ENCODE measurements around the gene KIF5B. TPM values are rescaled to one million over a fixed set of nuclear protein-coding genes. Genes with fewer than 3 reads are reported as not detected.
"Not testable (repeated sequence)": the region's sequence is repeated elsewhere in the genome, so short reads cannot be mapped to it uniquely, and the experiment has no call there.

KIF5B gene
- total RNA-seq, 1 experiment from 2014 or later: 148 TPM

DNA sequence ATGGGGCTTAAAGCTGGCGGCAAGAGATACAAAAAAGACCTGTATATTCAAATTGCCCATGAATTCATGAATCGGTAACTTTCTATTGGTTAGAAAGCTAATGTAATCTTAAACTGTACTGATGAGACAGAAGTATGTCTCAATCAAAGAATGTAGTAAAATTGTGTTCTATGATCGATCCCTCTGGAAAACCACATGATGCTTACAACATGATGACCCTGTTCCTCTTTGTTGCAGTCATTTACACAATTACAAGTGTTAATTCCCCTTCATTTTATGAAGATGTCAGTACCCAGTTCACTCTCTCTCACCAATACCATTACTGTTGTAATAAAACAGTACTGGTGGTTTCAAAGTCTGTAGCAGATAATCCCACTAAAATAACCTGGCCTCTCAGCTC is 10.1 kb downstream of the KIF5B start:
- peaks cover 54% of the 10 kb centered on the region for H3K36me3 ChIP-seq (ENCODE audit: insufficient read depth, low read length, poor library complexity, severe bottlenecking)
- ChIA-PET CTCF (no interaction called here), POLR2A (ENCODE audit: low non-redundant PET) (no interaction called here)
- no peak for TF ChIP-seq EZH2 (IDR thresholded peaks at IDR 0.05; ENCODE audit: borderline replicate concordance, low read depth, low read length, poor library complexity, severe bottlenecking)
- TF ChIP-seq, protein P1, sequence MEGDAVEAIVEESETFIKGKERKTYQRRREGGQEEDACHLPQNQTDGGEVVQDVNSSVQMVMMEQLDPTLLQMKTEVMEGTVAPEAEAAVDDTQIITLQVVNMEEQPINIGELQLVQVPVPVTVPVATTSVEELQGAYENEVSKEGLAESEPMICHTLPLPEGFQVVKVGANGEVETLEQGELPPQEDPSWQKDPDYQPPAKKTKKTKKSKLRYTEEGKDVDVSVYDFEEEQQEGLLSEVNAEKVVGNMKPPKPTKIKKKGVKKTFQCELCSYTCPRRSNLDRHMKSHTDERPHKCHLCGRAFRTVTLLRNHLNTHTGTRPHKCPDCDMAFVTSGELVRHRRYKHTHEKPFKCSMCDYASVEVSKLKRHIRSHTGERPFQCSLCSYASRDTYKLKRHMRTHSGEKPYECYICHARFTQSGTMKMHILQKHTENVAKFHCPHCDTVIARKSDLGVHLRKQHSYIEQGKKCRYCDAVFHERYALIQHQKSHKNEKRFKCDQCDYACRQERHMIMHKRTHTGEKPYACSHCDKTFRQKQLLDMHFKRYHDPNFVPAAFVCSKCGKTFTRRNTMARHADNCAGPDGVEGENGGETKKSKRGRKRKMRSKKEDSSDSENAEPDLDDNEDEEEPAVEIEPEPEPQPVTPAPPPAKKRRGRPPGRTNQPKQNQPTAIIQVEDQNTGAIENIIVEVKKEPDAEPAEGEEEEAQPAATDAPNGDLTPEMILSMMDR (conservative IDR thresholded peaks at IDR 0.05; ENCODE audit: low read depth, low read length): no peak
- H3K27me3 ChIP-seq (replicated peaks; ENCODE audit: insufficient read depth, low read depth, low read length, poor library complexity): no peaks in the 10 kb centered on the region
- DNase-seq (ENCODE audit: low spot score): no peak
- intact Hi-C loops (cut with micrococcal nuclease; ENCODE audit: unreplicated experiment): no loop called here
- no TSS peak for BruUV-seq (replicated peaks)
- peaks cover 7% of the 10 kb centered on the region for H3K4me1 ChIP-seq (ENCODE audit: insufficient read depth, low read length, poor library complexity, severe bottlenecking)
- no peak overlapping the region for H3K4me3 ChIP-seq (ENCODE audit: low read depth, low read length, poor library complexity, severe bottlenecking)
- H3K9me3 ChIP-seq (ENCODE audit: low read depth, low read length, poor library complexity, severe bottlenecking): no peaks in the 10 kb centered on the region
- H3K27ac ChIP-seq (ENCODE audit: low read depth, low read length, poor library complexity, severe bottlenecking): no peak overlapping the region

DNA sequence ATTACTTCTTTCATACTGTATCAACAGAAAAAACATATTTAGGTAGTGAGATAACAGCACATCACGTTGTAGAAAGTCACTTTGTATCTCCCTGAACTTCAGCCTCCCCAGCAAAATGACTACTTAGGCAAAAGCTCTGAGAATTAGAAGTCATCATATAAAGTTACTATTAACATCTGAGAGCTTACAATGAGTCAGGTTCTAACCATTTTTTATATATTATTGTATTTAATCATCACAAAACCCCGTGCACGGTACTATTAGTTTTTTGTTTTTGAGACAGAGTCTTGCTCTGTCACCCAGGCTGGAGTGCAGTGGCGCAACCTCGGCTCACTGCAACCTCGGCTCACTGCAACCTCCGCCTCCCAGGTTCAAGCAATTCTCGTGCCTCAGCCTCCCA is 13.5 kb downstream of the KIF5B start:
- H3K27ac ChIP-seq (ENCODE audit: low read depth, low read length, poor library complexity, severe bottlenecking); BruUV-seq (replicated peaks); H3K9me3 ChIP-seq (ENCODE audit: low read depth, low read length, poor library complexity, severe bottlenecking); H3K27me3 ChIP-seq (replicated peaks; ENCODE audit: insufficient read depth, low read depth, low read length, poor library complexity); POLR2A ChIA-PET (ENCODE audit: low non-redundant PET); H3K4me3 ChIP-seq (ENCODE audit: low read depth, low read length, poor library complexity, severe bottlenecking); CTCF ChIA-PET; H3K4me1 ChIP-seq (ENCODE audit: insufficient read depth, low read length, poor library complexity, severe bottlenecking); intact Hi-C loops (cut with micrococcal nuclease; ENCODE audit: unreplicated experiment); DNase-seq (ENCODE audit: low spot score): not testable (repeated sequence)
- H3K36me3 ChIP-seq (ENCODE audit: insufficient read depth, low read length, poor library complexity, severe bottlenecking): peaks cover 73% of the 10 kb centered on the region

DNA sequence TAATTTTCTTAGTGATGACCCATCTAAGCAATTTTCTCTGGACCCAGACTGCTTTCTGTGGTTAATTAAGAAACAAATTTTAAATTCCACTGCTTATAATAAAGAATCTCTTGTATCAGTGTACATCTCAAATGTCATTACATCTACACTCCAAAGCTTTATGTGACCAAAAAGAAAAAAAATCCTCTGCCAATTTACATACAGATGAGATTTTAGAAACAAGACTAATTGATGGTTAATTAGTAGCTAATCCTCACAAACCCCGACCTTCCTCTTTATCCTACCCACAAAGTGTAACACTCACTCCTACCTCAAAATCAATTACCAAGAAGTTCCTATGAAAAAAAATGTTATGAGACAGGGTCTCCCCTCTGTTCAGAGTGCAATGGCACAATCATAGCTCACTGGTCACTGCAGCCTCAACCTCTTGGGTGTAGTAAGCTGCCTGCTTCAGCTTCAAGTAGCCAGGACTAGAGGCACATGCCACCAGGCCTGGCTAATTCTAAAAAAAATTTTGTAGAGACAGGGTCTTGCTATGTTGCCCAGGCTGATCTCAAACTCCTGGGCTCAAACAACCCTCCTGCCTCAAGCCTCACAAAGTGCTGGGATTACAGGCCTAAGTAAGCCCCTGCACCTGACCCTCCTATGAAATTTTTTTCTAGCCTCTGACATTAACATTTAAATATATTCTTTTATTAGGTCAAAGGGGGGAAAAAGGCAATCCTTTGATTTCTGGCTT is 14.8 kb downstream of the KIF5B start:
- Histone ChIP-seq H3K27me3 (replicated peaks; ENCODE audit: insufficient read depth, low read depth, low read length, poor library complexity) (no peaks in the 10 kb centered on the region), H3K36me3 (ENCODE audit: insufficient read depth, low read length, poor library complexity, severe bottlenecking) (peaks cover 72% of the 10 kb centered on the region), H3K9me3 (ENCODE audit: low read depth, low read length, poor library complexity, severe bottlenecking) (no peaks in the 10 kb centered on the region), H3K4me3 (ENCODE audit: low read depth, low read length, poor library complexity, severe bottlenecking) (no peak overlapping the region), H3K27ac (ENCODE audit: low read depth, low read length, poor library complexity, severe bottlenecking) (no peak overlapping the region), H3K4me1 (ENCODE audit: insufficient read depth, low read length, poor library complexity, severe bottlenecking) (no peaks in the 10 kb centered on the region)
- BruUV-seq (replicated peaks): no TSS peak
- intact Hi-C loops (cut with micrococcal nuclease; ENCODE audit: unreplicated experiment): no loop called here
- TF ChIP-seq, protein P1 (conservative IDR thresholded peaks at IDR 0.05; ENCODE audit: low read depth, low read length): no peak
- TF ChIP-seq EZH2 (IDR thresholded peaks at IDR 0.05; ENCODE audit: borderline replicate concordance, low read depth, low read length, poor library complexity, severe bottlenecking): no peak
- POLR2A ChIA-PET (ENCODE audit: low non-redundant PET): no interaction called here
- DNase-seq (ENCODE audit: low spot score): no peak
- CTCF ChIA-PET: interaction anchor here (0.6 to 0.7 kb wide), 2 partner anchors 26 to 169 kb away, joined by 5 read pairs; no protein-coding TSS in a partner anchor

DNA sequence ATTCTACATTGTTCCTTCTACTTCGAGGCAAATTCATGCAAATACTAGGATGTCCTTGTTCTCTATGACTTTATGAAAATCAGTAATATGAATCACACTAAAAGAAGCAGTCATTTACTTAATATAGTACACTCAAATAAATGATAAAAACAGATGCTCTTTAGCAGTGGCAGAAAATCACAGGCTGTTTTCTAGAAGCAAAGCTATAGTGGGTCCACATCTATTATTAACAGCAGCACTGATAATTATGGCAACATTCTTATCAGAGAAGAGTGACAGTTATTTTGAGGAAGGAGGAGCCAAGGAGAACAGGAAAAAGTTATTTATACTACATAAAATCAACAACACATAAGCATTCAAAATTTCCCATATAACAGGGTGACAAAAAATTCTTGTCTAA is 16.5 kb downstream of the KIF5B start:
- H3K9me3 ChIP-seq (ENCODE audit: low read depth, low read length, poor library complexity, severe bottlenecking): no peaks in the 10 kb centered on the region
- H3K4me1 ChIP-seq (ENCODE audit: insufficient read depth, low read length, poor library complexity, severe bottlenecking): peaks cover 9% of the 10 kb centered on the region
- TF ChIP-seq EZH2 (IDR thresholded peaks at IDR 0.05; ENCODE audit: borderline replicate concordance, low read depth, low read length, poor library complexity, severe bottlenecking): no peak
- TF ChIP-seq, protein P1 (conservative IDR thresholded peaks at IDR 0.05; ENCODE audit: low read depth, low read length): no peak
- no TSS peak for BruUV-seq (replicated peaks)
- H3K27me3 ChIP-seq (replicated peaks; ENCODE audit: insufficient read depth, low read depth, low read length, poor library complexity): no peaks in the 10 kb centered on the region
- POLR2A ChIA-PET (ENCODE audit: low non-redundant PET): no interaction called here
- DNase-seq (ENCODE audit: low spot score): no peak
- peaks cover 72% of the 10 kb centered on the region for H3K36me3 ChIP-seq (ENCODE audit: insufficient read depth, low read length, poor library complexity, severe bottlenecking)
- intact Hi-C loops (cut with micrococcal nuclease; ENCODE audit: unreplicated experiment): no loop called here
- no peak overlapping the region for H3K4me3 ChIP-seq (ENCODE audit: low read depth, low read length, poor library complexity, severe bottlenecking)
- CTCF ChIA-PET: no interaction called here
- H3K27ac ChIP-seq (ENCODE audit: low read depth, low read length, poor library complexity, severe bottlenecking): no peak overlapping the region
